Measurements from ENCODE around the gene C9orf50. TPM values are rescaled to one million over a fixed set of nuclear protein-coding genes. Genes with fewer than 3 reads are reported as not detected.

The C9orf50 gene
- total RNA-seq, 2 donors from 2014 or later: not detected

DNA sequence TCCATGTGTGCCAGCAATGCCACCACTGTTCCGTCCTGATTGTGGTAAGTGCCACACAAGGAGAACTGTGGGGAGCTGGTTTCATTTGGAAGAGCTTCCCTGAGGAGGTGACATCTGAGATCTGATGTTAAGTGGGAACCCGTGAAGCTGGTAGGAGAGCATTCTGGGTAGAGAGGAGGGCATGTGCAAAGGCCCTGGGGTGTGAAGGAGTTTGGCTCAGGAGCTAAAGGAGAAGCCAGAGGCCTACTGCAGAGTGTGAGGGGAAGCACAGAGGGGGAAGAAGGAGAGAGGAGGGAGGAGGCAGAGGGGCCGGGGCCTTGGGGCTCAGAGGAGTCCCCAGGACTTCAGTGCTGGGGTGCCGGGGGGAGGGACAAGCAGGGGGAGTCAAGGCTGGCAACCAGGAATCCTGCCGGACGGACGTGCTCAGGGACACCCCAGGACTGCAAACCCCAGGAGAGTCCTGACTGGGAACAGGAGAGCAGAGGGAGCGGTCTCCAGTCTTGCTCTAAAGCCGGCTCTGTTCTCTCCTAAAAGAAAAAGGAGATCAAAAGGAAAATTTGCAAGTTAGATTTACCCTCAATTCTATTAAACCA lies 19.7 kb downstream of the C9orf50 start:
- intact Hi-C loops (cut with DNase I): loop anchor here (10.0 kb wide), 1 partner anchor 96 kb away; no protein-coding TSS in a partner anchor
- no peak overlapping the region for H3K4me3 ChIP-seq
- TF ChIP-seq POLR2A (IDR thresholded peaks at IDR 0.05): no peak
- TF ChIP-seq, protein P1, sequence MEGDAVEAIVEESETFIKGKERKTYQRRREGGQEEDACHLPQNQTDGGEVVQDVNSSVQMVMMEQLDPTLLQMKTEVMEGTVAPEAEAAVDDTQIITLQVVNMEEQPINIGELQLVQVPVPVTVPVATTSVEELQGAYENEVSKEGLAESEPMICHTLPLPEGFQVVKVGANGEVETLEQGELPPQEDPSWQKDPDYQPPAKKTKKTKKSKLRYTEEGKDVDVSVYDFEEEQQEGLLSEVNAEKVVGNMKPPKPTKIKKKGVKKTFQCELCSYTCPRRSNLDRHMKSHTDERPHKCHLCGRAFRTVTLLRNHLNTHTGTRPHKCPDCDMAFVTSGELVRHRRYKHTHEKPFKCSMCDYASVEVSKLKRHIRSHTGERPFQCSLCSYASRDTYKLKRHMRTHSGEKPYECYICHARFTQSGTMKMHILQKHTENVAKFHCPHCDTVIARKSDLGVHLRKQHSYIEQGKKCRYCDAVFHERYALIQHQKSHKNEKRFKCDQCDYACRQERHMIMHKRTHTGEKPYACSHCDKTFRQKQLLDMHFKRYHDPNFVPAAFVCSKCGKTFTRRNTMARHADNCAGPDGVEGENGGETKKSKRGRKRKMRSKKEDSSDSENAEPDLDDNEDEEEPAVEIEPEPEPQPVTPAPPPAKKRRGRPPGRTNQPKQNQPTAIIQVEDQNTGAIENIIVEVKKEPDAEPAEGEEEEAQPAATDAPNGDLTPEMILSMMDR (IDR thresholded peaks at IDR 0.05): no peak
- H3K36me3 ChIP-seq (replicated peaks in 1 of 2; ENCODE audit: insufficient read depth in 1 of 2, low read depth in 2 of 2): no peaks in the 10 kb centered on the region
- 74 to 78% methylated on average over 9 of the region's 9 CpGs for WGBS, 2 donors
- H3K27me3 ChIP-seq: no peaks in the 10 kb centered on the region
- H3K4me1 ChIP-seq: peaks cover 14% of the 10 kb centered on the region
- H3K9me3 ChIP-seq: no peaks in the 10 kb centered on the region
- DNase-seq: no peak
- no peak for ATAC-seq
- no peak overlapping the region for H3K27ac ChIP-seq

GRCh38 chr9:129598089-129598596 lies 22.8 kb downstream of the C9orf50 start:
- Histone ChIP-seq H3K27me3 (no peaks in the 10 kb centered on the region), H3K4me1 (peaks cover 14% of the 10 kb centered on the region), H3K9me3 (no peaks in the 10 kb centered on the region), H3K27ac (peak overlapping the region in 3 of 4 donors; percentile 26 to 61 (median 49)), H3K36me3 (replicated peaks in 1 of 2; ENCODE audit: insufficient read depth in 1 of 2, low read depth in 2 of 2) (no peaks in the 10 kb centered on the region), H3K4me3 (no peak overlapping the region)
- ATAC-seq (no peak), DNase-seq (no peak)
- intact Hi-C loops (cut with DNase I): no loop called here
- WGBS, 2 donors: 64 to 81% methylated on average over 11 to 14 of the region's 14 CpGs
- no peak for TF ChIP-seq POLR2A (IDR thresholded peaks at IDR 0.05)
- TF ChIP-seq, protein P1 (IDR thresholded peaks at IDR 0.05): no peak

- Histone ChIP-seq H3K36me3 (replicated peaks in 1 of 2; ENCODE audit: insufficient read depth in 1 of 2, low read depth in 2 of 2) (no peaks in the 10 kb centered on the region), H3K27ac (peak overlapping the region; percentile 26 to 61 (median 54)), H3K4me1 (peaks cover 14% of the 10 kb centered on the region), H3K9me3 (no peaks in the 10 kb centered on the region), H3K27me3 (no peaks in the 10 kb centered on the region), H3K4me3 (no peak overlapping the region)
- peak; percentile 52 to 79 (median 68) for DNase-seq
- WGBS, 2 donors: 11 to 35% methylated on average over 5 to 36 of the region's 57 CpGs
- ATAC-seq: peak; percentile 69
- intact Hi-C loops (cut with DNase I): no loop called here
- peak in 1 of 3 donors; percentile 15 for TF ChIP-seq POLR2A (IDR thresholded peaks at IDR 0.05)
- TF ChIP-seq, protein P1 (IDR thresholded peaks at IDR 0.05): no peak
Measured at GRCh38 chr9:129597355-129598088, 23.4 kb downstream of the C9orf50 start.

DNA sequence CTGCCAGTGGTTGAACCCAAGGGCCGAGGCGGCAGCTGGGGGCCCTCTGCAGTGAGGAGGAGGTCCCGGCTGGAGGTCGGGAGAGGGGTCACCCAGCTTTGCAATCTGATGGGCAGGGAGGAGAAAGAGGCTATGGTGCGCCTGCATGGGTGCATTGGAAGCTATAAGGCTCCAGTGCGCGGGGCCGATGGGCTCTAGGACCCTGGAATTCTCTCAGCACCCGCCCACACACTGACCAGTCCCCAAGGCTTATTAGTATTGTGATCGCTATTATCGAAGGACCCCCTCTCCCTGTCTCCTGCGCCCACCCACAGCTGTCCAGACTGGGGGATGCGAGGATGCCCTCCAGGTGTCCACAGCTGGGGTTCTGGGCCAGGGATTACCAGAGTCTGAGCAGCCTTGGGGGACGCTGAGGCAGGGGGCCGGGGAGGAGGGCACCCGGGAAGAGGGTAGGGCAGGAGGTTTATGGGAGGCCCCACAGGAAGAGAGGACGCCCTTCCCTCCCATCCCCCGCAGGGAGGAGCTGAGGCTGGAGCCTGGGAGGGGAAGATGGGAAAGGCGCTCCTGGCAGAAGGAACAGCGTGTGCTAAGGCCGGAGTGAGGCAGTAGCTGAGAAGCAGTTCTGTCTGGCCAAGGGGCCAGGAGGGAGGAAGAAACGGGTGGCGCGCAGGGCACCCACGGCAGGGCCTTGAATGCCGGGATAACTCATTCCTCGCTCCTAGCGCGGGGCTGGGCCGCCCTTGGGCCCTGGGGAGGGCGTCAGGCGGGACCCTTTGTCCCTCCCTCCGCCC lies 24.2 kb downstream of the C9orf50 start:
- peaks cover 14% of the 10 kb centered on the region for H3K4me1 ChIP-seq
- DNase-seq (peak in 2 of 4 donors; percentile 34 to 50), ATAC-seq (peak; percentile 38)
- no peaks in the 10 kb centered on the region for H3K36me3 ChIP-seq (replicated peaks in 1 of 2; ENCODE audit: insufficient read depth in 1 of 2, low read depth in 2 of 2)
- H3K9me3 ChIP-seq: no peaks in the 10 kb centered on the region
- TF ChIP-seq POLR2A (IDR thresholded peaks at IDR 0.05): no peak
- TF ChIP-seq, protein P1 (IDR thresholded peaks at IDR 0.05): no peak
- intact Hi-C loops (cut with DNase I): no loop called here
- 40 to 56% methylated on average over 24 to 32 of the region's 33 CpGs for WGBS, 2 donors
- no peaks in the 10 kb centered on the region for H3K27me3 ChIP-seq
- no peak overlapping the region for H3K4me3 ChIP-seq
- H3K27ac ChIP-seq: peak overlapping the region in 3 of 4 donors; percentile 49 to 61 (median 60)
